VCaP (cell line): Measurements from ENCODE around the gene CFAP97D2.

Experiments
- H3K27ac ChIP-seq: fragments of 450-650 bp; 2 replicates; pipeline ENCODE4 v1.5.1; 2017
- TF ChIP-seq, protein P1 (sequence below): fragments of 450-650 bp; conservative IDR thresholded peaks from 2 replicates; pipeline ENCODE4 v1.5.1; 2017; ENCODE audit warnings: mild to moderate bottlenecking, moderate library complexity

The CFAP97D2 gene

DNA sequence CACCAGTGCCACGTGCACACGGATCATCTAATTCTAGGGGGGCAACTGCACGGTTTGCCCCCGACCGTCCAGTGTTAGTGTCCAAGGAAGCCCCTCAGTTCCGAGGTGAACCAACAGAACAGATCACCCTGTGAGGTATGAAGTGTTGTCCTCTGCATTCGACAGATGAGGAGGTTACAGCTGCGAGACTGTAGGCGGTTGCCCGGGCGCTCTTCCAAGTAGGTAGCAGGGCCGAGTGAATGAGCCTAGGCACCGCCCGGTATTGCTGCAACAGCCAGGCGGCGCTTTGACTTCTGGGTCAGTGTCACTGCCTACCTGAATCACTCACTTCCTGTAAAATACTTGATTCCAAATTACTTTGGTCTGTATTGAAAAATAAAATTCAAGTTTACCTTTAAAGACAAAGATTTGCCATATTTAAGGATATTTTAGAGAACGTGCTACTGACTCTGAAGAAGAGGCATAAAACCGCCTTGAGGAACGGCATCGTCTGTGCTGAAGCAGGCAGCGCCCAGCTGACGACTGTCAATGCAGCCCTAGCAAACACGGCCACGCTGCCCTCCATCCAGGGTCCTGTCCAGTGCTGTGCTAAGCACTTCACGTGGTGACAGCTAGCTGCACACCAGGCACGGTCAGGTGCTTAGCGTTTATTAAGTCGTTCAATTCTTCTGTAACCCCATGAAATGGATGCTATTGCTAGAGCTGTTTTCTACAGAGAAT is 27.3 kb upstream of the CFAP97D2 start:
- TF ChIP-seq, protein P1, sequence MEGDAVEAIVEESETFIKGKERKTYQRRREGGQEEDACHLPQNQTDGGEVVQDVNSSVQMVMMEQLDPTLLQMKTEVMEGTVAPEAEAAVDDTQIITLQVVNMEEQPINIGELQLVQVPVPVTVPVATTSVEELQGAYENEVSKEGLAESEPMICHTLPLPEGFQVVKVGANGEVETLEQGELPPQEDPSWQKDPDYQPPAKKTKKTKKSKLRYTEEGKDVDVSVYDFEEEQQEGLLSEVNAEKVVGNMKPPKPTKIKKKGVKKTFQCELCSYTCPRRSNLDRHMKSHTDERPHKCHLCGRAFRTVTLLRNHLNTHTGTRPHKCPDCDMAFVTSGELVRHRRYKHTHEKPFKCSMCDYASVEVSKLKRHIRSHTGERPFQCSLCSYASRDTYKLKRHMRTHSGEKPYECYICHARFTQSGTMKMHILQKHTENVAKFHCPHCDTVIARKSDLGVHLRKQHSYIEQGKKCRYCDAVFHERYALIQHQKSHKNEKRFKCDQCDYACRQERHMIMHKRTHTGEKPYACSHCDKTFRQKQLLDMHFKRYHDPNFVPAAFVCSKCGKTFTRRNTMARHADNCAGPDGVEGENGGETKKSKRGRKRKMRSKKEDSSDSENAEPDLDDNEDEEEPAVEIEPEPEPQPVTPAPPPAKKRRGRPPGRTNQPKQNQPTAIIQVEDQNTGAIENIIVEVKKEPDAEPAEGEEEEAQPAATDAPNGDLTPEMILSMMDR: no peak
- H3K27ac ChIP-seq: no peak overlapping the region

DNA sequence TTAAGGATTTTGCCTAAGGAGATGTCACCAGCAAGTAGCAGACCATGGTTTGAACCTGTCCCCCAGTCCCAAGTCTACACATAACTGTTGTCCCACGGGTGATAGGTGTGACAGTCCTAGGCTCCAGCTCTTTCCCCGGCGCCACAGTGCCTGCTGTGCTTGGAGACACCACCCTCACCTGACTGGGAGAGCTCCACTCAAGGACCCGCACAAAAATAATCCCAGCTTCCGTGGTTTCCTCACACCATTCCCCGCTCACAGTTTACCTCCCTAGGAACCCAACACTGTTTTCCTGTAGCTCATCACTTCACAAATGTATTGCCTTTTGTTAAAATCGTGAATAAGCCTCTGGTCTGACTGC is 26.8 kb upstream of the CFAP97D2 start:
- H3K27ac ChIP-seq: no peak overlapping the region
- TF ChIP-seq, protein P1: no peak

DNA sequence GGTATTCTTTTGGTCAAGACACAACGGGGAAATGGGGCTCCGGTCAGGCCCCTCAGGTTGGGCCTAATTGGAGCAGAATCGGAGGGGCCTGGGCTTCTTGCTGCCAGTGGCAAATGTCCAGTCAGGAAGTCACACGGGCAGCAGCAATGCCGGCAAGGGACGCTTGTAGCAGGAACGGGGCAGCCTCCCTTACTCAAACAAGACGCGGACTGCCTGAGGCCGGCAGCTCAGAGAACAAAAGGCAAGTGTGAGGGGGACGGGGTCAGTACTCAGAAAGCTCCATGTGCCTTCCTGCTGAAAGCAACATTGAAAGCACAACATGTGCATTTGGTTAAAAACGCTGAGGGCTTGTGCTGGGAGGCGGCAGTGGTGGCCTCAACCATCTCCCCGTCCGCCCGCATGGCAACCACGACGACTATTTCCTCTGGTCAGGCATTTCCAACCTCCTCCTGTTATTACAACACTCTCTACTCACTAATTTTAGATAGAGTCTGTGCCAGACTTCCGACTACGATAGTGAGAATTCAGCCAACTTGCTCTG is 26.2 kb upstream of the CFAP97D2 start:
- H3K27ac ChIP-seq: no peak overlapping the region
- TF ChIP-seq, protein P1: no peak

DNA sequence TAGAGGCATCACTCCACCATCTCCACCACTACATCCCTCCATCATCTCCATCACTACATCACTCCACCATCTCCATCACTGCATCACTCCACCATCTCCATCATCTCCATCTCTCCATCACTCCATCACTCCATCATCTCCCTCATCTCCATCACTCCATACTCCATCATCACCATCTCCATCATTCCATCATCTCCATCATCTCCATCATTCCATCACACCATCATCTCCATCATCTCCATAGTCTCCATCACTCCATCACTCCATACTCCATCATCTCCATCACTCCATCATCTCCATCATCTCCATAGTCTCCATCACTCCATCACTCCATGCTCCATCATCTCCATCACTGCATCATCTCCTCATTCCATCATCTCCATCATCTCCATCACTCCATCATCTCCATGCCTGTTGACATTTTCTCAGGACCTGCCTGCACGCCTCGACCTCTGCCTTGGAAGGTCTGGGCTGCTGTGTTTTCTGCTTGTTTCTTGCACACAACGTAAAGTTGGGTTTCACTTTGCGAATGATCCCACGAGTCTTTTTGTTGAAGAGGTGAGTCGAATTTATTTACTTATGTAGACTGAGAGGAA is 25.5 kb upstream of the CFAP97D2 start:
- TF ChIP-seq, protein P1: no peak
- H3K27ac ChIP-seq: no peak overlapping the region

DNA sequence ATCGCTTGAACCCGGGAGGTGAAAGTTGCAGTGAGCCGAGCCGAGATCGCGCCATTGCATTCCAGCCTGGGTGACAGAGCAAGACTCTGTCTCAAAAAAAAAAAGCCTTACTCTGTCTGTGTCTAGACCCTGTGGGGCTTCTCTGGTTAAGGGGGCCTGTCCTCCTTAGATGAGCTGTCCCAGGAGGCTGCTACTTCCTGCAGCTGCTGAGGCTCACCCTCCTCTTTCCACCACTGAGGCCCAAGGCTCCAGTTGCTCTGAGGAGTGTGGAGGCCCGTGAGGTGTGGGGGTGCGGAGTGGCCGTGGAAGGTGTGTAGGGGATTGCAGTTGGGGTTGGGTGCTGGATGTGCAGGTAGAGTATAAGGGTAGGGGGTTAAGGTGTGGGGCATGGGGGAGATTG is 24.6 kb upstream of the CFAP97D2 start:
- TF ChIP-seq, protein P1: no peak
- no peak overlapping the region for H3K27ac ChIP-seq

DNA sequence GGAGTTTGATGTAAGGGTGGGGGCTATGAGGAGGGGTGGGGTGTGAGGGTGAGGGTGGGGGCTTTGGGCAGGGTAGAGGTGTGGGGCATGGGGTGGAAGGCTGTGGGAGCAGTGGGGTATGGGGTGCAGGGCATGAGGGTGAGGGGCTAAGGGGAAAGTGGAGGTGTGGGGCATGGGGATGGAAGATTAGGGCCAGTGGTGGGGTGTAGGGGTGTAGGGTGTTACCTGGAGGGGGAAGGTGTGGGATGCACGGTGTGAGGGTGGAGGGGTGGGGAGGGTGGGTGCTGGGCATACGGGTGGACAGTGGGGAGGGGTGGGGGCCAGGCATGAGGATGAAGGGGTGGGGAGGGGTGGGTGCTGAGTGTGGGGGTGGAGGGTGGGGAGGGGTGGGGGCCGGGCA is 23.7 kb upstream of the CFAP97D2 start:
- TF ChIP-seq, protein P1: no peak
- no peak overlapping the region for H3K27ac ChIP-seq

DNA sequence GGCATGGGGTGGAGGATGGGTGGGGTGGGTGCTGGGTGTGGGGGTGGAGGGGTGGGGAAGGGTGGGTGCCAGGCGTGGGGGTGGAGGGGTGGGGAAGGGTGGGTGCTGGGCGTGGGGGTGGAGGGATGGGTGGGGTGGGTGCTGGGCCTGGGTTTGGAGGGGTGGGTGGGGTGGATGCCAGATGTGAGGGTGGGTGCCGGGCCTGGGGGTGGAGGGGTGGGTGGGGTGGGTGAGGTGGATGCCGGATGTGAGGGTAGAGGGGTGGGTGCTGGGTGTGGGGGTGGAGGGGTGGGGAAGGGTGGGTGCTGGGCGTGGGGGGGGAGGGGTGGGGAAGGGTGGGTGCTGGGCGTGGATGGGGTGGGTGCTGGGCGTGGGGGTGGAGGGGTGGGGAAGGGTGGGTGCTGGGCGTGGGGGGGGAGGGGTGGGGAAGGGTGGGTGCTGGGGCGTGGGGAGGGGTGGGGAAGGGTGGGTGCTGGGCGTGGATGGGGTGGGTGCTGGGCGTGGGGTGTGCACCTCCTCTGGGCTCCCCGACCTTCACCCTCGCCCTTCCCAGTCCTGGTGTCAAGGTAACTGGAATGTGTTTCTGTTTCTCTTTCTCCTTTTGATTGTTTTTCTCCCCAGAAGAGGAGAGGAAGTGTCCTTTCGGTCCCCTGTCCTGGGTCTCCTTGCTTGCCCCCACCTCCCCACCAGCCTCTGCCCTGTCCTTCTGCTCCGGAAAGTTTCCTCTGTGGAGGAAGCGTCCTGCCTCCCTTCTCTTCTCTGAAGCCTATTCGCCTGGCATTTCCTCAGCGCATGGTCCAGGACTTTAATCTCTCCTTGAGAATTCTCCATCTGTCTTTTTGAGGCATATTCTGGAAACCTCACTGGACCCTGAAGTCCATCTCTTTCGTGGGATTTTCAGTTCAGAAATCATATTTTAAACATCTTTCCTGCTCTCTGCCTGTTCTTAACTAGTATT is 22.9 kb upstream of the CFAP97D2 start:
- TF ChIP-seq, protein P1: no peak
- H3K27ac ChIP-seq: no peak overlapping the region
